Measurements from ENCODE around the gene HSD17B8.

Gene HSD17B8

DNA sequence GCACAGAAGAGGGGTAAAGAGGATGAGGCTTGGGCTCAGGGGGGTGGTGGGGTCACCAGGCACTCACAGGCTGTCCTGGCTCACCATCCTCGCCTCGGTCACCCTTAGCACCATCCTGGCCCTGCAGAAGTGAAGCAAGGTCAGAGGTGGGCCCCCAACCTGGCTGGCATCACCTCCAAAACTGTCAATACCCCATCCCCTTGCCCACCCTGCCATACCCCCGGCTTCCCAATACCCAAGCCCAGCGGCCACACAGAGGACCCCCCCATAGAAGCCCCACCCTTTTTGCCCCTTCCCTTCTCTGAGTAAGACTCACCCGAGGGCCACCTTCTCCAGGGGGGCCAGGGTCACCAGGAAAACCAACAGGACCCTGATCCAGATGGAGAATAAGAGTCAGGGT, 35.8 kb upstream of the HSD17B8 start:
- H3K4me1 Mint-ChIP-seq, result peaks cover 7% of the 10 kb centered on the region
- H3K36me3 Mint-ChIP-seq, result no peaks in the 10 kb centered on the region
- H3K9me3 Mint-ChIP-seq, result no peaks in the 10 kb centered on the region
- H3K27ac Mint-ChIP-seq, result peak overlapping the region; percentile 32
- no peak for DNase-seq (ENCODE audit: low spot score in 2 of 2)
- no peak for ATAC-seq
- H3K4me3 Mint-ChIP-seq, result no peak overlapping the region

DNA sequence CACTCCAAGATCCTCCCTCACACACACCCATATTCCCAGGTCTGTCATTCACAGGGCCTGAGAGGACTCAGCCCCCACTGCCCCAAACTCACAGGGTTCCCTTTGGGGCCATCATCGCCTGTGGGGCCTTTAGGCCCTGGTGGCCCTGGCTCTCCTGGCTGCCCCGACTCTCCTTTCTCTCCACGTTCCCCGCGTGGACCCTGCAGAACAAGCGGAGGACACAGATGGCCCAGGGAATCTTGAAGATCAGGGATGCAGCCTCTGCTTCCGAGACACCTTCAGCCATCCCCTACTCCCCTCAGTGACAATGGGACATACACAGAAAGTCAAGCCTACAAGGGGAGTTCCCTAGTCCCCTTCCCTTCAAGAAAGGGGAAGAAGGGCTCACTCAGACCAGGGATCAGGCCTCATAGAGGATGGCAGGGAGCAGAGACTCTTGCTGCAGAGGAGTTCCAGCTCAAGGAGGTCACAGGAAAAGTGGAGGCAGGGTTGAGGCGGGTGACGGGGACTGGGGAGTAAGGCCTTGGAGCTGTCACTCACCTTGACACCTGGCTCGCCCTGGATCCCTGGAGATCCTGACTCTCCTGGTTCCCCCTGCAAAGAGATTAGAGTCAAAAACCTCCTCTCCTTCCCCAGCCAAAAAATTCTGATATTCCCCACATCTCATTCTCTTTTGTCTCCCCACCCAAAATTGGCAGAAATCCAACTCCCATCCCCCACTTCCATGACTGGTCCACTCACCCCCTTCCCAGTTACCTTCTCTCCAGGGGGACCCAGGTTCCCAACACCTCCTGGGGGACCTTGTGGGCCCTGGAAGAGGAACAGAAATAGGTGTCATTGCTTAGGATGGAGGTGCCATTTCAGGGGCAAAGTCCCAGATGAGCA, 34.9 kb upstream of the HSD17B8 start:
- DNase-seq (ENCODE audit: low spot score in 2 of 2) (no peak), ATAC-seq (no peak)
- Mint-ChIP-seq H3K4me1 (peaks cover 7% of the 10 kb centered on the region), H3K36me3 (no peaks in the 10 kb centered on the region), H3K9me3 (no peaks in the 10 kb centered on the region), H3K27ac (peak overlapping the region; percentile 32), H3K4me3 (no peak overlapping the region)

DNA sequence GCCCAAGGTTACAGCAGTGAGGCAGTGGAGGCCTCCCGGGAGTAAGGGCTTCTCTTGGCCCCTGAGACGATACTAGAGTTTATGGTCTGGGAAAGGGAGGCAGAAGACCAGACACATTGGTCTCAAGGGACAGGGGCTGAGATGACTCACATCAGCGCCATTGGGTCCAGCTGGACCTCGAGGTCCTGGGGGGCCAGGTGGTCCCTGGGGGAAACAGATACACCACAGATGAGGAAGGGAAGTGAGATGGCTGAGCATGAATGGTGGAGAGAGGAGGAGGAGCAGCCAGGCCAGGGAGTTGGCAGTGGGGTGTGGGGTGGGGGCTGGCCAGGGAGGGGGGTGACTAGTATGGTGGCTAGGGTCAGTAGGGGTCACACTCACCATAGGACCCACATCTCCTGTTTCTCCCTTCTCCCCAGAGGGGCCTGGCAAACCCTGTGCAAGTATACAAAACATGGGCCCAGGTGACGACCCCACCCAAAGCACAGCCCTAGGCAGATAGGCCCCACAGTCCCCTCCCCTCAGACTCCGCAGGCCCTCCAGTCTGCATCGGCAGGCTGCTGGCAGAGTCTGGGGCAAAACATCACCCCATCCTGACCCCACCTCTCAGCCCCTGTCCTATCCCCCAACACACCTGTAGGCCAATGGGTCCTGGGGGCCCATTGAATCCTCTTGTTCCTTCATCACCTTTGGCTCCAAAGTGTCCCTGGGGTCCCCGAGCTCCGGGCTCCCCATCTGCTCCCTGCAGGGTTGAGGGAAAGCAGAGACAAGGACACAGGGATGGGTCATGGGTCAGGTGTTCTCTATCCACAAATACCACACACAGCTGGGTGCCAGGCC, 34.1 kb upstream of the HSD17B8 start:
- Mint-ChIP-seq H3K4me3 (no peak overlapping the region), H3K27ac (no peak overlapping the region), H3K36me3 (no peaks in the 10 kb centered on the region), H3K4me1 (peaks cover 7% of the 10 kb centered on the region), H3K9me3 (no peaks in the 10 kb centered on the region)
- no peak for DNase-seq (ENCODE audit: low spot score in 2 of 2)
- no peak for ATAC-seq

DNA sequence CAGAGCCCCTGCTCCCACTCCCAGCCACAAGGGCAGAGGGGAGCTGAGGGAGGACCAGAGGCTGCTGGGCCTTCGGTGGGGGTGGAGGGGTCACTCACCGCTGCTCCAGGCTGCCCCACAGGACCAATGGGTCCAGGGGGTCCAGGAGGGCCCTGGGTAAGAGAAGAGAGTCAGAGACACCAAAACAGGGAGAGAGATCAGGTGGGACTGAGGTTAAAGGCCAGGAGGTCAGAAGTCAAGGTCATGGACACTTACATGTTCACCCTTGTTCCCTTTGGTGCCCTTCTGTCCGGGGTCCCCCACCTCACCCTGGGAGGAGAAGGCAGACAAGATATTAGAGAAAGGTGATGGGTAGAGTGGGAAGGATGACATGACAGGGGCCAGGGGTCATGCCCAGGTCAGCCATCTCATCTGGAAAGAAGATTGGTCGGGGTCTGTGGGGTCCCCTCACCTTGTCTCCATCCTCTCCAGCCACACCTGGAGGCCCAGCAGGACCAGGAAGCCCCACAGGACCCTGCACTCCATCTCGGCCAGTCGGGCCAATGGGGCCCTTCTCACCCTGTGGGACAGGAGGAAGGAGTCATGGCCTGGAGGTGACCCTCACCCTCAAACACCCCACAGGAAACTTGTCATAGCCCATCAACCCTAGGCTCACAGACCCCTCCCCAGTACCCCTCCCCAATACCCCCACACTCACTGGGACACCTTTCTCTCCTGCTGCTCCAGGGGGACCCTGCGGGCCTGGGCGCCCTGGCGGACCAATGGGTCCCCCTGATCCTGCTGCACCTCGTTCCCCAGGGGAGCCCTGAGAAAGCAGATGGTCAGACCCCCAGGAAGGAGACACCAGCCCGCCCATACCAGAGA, 33.2 kb upstream of the HSD17B8 start:
- Mint-ChIP-seq H3K9me3 (no peaks in the 10 kb centered on the region), H3K4me3 (no peak overlapping the region), H3K36me3 (no peaks in the 10 kb centered on the region), H3K4me1 (peaks cover 7% of the 10 kb centered on the region), H3K27ac (no peak overlapping the region)
- no peak for ATAC-seq
- DNase-seq (ENCODE audit: low spot score in 2 of 2), result no peak

DNA sequence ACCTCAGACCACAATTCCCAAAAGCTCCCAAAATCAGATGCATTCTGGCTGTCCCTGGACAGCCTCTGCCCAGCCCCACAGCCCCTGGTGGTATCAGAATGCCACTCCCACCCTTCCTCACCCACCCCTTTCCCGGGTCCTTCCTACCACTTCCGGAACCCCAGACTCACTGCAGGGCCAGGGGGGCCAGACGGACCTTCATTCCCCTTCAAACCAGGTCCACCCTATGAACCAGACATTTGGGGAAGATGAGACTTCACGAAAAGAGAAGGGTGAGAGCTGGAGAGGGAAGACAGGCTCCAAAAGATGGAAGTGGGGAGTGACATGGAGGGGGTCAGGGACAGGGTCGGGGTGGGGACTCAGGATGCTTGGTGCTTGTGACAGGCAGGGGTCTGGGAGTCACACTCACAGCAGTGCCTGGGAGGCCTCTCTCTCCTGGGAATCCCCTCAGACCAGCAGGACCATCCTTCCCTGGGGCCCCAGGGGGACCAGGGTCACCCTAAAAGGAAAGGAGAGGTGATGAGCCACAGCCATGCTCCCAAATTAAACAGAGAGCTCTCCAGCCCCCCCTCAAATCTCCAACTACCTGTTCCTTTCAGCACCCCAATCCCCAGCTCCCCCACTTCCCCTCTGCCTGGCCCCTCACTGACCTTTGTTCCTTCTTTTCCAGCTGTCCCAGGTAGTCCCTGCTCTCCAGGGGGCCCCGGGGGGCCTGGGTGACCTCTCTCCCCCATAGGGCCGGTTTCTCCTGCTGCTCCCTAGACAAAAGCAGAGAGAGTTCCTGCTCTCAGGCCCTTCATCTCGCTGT, 32.4 kb upstream of the HSD17B8 start:
- Mint-ChIP-seq H3K9me3 (no peaks in the 10 kb centered on the region), H3K4me1 (peaks cover 8% of the 10 kb centered on the region), H3K36me3 (no peaks in the 10 kb centered on the region), H3K27ac (no peak overlapping the region), H3K4me3 (no peak overlapping the region)
- DNase-seq (ENCODE audit: low spot score in 2 of 2) (no peak), ATAC-seq (no peak)

DNA sequence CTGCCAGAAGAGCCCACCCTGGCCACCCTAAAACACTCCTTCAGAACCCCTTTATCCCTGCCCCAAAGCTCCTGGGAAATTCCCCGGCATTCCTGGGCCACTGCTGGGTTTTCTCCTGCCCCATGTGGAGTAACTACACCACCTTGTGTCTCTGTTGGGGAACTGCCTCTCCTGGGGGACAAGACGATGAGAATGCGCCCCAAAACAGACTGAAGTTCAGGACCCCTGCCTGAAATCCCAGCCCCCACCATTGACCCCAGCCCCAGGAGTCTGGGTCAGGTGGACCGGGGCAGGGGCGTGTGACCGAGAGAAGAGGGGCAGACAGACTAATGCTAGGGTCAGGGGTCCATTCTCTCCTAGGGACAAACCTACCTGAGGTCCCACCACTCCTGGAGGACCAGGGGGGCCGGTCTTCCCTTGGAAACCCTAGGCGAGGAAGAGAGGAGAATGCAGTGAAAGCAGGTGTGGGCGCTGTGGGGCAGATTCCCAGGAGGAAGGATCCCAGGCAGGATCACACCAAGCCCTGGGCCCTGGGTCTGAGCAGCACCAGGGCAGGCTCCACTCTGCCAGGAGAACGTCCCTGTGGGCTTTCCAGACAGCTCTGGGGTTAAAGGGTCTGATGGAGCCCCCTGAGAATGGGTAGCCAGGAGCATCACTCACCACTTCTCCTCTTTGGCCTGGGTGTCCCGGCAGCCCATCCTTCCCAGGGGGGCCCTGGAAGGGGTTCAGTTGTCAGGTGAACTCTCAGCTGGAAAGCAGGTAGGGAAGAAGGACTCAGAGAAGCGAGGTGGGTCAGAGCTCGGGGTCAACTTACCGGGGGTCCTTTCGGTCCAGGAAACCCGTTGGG, 31.5 kb upstream of the HSD17B8 start:
- no peak for ATAC-seq
- Mint-ChIP-seq H3K4me3 (no peak overlapping the region), H3K9me3 (no peaks in the 10 kb centered on the region), H3K27ac (no peak overlapping the region), H3K4me1 (peaks cover 11% of the 10 kb centered on the region), H3K36me3 (no peaks in the 10 kb centered on the region)
- no peak for DNase-seq (ENCODE audit: low spot score in 2 of 2)

DNA sequence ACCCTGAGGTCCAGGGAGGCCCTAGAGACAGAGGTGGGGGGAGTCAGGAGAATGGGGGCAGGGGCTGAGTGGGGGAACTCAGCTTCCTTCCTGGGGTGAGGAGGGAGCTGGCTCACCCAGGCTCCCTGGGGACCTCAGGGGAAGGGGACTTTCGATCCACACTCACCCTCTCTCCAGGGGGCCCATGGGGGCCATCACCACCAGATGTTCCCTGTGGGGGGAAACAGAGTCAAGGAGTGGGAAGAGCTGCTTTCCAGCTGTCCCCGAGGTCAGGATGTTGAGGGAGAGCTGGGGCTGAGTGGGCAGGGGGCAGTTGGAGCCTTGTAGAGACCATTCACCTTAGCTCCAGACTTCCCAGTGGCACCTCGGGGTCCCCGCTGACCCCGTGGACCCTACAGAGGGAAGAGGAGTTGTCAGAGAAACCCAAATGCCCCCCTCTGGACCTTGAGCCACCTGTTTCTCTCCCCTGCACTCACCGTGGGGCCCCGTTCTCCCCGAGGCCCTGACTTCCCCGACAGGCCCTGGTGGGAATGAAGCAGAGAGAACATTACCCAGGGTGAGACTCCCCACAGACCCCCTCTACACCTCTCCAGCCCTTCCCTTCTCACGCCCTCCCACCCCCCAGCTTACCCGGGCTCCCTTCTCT, 30.8 kb upstream of the HSD17B8 start:
- no peaks in the 10 kb centered on the region for H3K36me3 Mint-ChIP-seq
- DNase-seq (ENCODE audit: low spot score in 2 of 2), result no peak
- no peaks in the 10 kb centered on the region for H3K9me3 Mint-ChIP-seq
- no peak overlapping the region for H3K27ac Mint-ChIP-seq
- no peak overlapping the region for H3K4me3 Mint-ChIP-seq
- ATAC-seq, result no peak
- peaks cover 11% of the 10 kb centered on the region for H3K4me1 Mint-ChIP-seq

DNA sequence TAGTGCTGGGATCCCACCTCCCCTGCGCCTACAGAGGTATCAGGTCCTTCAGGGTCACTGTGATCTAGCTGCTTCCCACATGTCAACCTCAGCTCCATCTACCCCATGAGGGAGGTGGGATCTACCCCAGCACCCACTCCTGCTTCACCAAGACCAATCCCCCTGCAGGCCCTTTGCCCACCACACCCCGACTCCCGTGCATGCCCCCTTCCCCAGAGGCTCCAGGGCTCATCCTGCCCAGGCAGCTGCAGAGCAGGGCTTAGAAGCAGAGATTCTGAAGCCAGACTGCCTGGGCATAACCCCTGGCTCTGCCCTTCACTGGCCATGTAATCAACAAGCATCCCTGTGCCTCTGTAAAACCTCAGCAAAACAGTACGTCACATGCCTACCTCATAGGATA, 29.7 kb upstream of the HSD17B8 start:
- H3K4me3 Mint-ChIP-seq, result no peak overlapping the region
- H3K4me1 Mint-ChIP-seq, result peaks cover 4% of the 10 kb centered on the region
- no peak overlapping the region for H3K27ac Mint-ChIP-seq
- H3K9me3 Mint-ChIP-seq, result no peaks in the 10 kb centered on the region
- ATAC-seq, result no peak
- H3K36me3 Mint-ChIP-seq, result no peaks in the 10 kb centered on the region
- no peak for DNase-seq (ENCODE audit: low spot score in 2 of 2)

DNA sequence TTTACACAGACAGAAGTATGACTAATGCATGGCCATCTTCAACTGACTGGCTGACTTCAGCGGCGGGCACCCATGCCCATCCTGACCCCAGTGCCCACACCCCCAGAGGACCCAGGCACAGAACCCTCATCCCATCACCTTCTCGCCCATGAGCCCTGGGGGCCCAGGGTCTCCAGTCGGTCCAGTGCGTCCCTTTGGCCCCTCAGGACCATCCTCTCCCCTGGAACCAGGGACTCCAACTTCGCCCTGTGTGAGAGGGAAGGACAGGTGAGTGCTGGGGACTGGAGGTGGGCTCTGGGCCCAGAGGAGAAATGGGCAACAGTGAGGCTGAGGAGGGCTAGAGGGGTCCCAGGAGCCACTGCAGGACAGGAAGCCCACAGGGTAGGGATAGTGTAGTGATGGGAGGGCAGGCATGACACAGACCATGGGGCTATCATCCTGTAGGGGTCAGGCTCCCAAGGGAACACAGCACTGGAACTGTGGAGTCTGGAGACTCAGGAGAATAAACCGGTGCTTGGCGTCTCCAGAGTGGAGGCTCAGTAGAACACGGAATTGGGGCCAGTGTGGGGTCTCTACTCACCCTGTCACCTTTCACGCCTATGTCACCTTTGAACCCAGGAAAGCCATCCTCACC, 28.9 kb upstream of the HSD17B8 start:
- ATAC-seq (no peak), DNase-seq (ENCODE audit: low spot score in 2 of 2) (no peak)
- peaks cover 4% of the 10 kb centered on the region for H3K4me1 Mint-ChIP-seq
- H3K9me3 Mint-ChIP-seq, result no peaks in the 10 kb centered on the region
- H3K36me3 Mint-ChIP-seq, result no peaks in the 10 kb centered on the region
- H3K4me3 Mint-ChIP-seq, result no peak overlapping the region
- peak overlapping the region; percentile 33 for H3K27ac Mint-ChIP-seq

DNA sequence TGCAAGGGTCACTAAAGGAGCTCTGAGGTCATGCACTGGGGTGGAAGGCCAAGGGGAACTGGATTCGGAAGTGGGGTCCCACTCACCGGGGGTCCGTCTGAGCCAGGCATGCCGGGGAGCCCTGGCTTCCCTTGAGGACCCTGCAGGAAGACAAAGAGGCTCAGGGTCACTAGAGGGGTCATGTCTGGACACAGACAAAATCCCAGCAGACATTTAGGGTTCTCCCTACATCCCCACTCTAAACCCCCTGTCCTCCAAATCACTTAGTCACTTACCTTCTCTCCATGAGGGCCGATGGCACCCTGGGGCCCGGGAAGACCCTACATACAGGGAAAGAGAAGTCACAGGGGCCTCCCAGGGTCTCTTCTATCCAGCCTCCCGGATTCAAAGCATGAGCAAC, 27.5 kb upstream of the HSD17B8 start:
- H3K27ac Mint-ChIP-seq, result no peak overlapping the region
- H3K9me3 Mint-ChIP-seq, result no peaks in the 10 kb centered on the region
- H3K4me3 Mint-ChIP-seq, result no peak overlapping the region
- no peaks in the 10 kb centered on the region for H3K36me3 Mint-ChIP-seq
- peaks cover 4% of the 10 kb centered on the region for H3K4me1 Mint-ChIP-seq
- DNase-seq (ENCODE audit: low spot score in 2 of 2), result no peak
- no peak for ATAC-seq

DNA sequence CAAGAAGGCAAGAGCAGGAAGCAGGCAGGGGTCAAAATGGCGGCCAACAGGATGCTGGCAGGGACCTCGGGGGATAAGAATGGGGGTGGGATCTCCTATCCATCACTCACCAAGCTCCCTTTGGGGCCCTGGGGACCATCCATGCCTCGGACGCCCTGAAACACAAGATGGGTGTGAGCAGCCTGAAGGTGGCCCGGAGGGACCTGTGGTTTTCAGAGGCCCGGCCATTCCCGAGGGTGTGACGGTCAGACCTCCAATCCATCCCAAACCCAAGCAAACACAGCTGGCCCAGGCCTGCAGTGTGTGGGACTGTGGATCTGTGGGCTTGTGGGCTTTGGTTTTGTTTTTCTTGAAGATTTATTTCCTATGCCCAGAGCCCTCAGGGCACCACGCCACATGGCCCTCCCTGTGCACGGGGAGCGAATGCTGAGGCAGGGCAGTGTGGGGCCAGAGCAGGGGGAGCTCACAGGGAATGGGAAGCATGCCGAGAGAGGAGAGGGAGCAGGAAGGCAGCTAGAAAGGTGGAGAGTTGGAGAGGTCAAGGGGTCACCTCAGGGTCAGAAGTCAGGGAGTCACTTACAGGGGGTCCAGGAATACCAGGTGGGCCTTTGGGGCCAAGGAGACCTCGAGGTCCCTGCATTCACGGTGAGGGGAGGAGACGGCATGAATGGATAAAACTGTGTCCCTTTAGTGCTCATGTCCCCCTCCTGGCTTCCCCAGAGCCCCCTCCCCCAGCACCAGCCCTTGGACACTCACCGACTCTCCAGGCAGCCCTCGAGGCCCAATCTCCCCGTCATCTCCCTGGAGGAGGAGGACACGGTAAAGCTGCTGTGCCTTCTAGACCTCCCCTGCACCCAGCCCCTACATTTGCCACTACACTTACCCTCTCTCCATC, 26.7 kb upstream of the HSD17B8 start:
- H3K4me1 Mint-ChIP-seq, result peaks cover 8% of the 10 kb centered on the region
- no peaks in the 10 kb centered on the region for H3K36me3 Mint-ChIP-seq
- peaks cover 2% of the 10 kb centered on the region for H3K9me3 Mint-ChIP-seq
- no peak for DNase-seq (ENCODE audit: low spot score in 2 of 2)
- H3K27ac Mint-ChIP-seq, result peak overlapping the region; percentile 8
- no peak overlapping the region for H3K4me3 Mint-ChIP-seq
- no peak for ATAC-seq

DNA sequence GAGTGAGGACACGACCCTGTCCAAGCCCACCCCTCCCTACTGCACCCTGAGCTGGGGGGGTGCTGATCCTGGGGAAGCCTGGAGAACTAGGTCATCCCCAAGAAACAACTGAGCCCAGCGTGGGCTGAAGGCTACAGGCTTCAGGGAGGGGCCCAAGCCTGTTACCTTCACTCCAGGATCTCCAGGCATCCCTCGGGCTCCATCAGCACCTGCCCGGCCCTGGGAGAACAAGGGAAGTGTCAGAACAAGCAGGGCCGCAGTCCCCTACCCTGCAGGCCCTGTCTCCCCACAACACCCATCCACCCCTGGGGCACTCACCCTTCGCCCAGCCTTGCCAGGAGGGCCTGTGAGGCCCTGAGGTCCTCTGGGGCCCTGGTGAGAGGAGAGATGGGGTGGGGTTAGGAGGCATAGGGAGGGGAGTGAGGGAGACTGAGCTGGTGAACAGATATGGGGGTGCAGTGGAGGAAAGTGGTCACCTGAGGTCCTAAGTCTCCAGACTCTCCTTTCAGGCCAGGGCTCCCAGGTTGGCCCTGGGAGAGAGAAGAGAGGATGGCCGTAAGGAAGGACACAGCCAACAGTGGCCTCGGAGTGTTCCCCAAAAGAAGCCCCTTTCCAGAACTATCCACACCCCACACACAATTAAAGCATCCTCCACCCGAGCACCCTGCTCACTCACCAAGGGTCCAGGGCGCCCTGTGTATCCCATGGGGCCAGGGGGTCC, 25.5 kb upstream of the HSD17B8 start:
- ATAC-seq (no peak), DNase-seq (ENCODE audit: low spot score in 2 of 2) (no peak)
- H3K9me3 Mint-ChIP-seq, result peaks cover 13% of the 10 kb centered on the region
- peak overlapping the region; percentile 43 for H3K27ac Mint-ChIP-seq
- H3K36me3 Mint-ChIP-seq, result no peaks in the 10 kb centered on the region
- no peak overlapping the region for H3K4me3 Mint-ChIP-seq
- peaks cover 19% of the 10 kb centered on the region for H3K4me1 Mint-ChIP-seq
